Cerebellar nuclear complex (tissue), 1 donor: ENCODE data around the gene HPGD.

Source experiments
- DNase-seq, 2 experiments: peaks; one replicate each; lab custom pipeline; 2025; lab: John Stamatoyannopoulos, UW

Gene HPGD

GRCh38 chr4:174474457-174475075, 47.7 kb downstream of the HPGD start:
- DNase-seq = no peak

GRCh38 chr4:174467107-174467506, 55.2 kb downstream of the HPGD start:
- no peak for DNase-seq

DNA sequence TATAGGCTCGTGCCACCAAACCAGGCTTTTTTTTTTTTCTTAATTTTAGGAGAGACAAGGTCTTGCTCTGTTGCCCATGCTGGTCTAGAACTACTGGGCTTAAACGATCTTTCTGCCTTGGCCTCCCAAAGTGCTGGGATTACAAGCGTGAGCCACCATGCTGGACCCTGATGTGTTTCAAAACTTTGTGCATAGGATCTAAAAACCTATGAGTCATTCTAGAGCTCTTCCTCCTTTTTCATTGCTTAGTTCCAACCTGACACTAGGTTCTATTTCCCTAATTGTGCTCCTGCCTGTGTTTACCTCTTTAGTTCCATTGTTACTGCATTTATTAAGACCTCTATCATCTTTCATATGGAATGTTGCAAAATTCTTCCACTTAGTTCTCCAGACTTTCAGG, 57.3 kb downstream of the HPGD start:
- DNase-seq = no peak

- DNase-seq = no peak
Measured at GRCh38 chr4:174461466-174462106, 60.7 kb downstream of the HPGD start.

- DNase-seq = no peak
Measured at GRCh38 chr4:174460684-174461083, 61.6 kb downstream of the HPGD start.

GRCh38 chr4:174457468-174457867, 64.8 kb downstream of the HPGD start:
- no peak for DNase-seq

DNA sequence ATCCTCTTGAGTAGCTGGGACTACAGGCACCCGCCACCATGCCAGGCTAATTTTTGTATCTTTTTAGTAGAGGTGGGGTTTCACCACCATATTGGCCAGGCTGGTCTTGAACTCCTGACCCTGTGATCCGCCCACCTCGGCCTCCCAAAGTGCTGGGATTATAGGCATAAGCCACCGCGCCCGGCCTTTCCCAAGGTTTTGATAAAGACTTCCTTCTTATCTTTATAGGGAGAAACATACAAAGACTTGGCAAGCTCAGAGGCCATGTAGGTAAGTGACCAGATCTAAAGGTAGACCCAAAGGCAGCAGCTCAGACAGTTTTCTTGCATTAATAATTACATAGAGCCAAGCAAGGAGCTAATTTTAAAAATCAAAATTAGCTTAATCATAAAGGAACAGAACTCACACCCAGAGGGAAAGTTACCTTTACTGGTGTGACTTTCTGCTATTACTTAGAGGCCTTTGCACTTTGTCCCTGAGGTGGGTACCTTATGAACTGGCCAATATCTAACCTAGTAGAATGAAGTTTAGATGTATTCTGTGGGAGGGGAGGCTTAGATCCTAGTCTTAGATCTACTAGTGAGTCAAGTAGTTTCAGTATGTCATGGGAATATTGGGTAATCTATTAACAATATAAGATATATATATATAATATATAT, 67.3 kb downstream of the HPGD start:
- no peak for DNase-seq

GRCh38 chr4:174451718-174452296, 70.5 kb downstream of the HPGD start:
- no peak for DNase-seq

- no peak for DNase-seq
Measured at GRCh38 chr4:174450786-174451125, 71.5 kb downstream of the HPGD start.

GRCh38 chr4:174449944-174450785, 72.1 kb downstream of the HPGD start:
- no peak for DNase-seq

DNA sequence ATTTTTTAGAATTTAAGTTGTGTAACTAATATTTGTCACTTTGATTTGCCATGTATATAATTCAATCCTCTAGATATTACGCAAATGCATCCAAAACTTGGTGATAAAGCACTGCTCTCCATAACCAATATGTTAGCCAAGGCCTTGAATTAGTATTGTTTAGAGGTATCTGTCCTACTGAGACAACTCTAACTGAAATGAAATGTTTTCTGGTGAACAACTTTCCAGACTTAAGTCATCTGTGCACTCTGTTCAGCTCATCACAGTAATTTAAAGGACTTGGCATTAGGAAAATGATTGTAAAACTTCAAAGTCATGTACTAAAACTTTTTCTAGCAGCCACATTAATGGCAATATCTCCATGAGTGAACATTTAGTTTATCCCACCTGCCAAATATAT, 73.1 kb downstream of the HPGD start:
- DNase-seq = no peak

GRCh38 chr4:174444390-174444789, 77.9 kb downstream of the HPGD start:
- DNase-seq = no peak
